Activated CD4-positive, alpha-beta T cell treated with anti-CD3 and anti-CD28 coated beads, Interleukin-2, amount 50 U/mL, for 24 hours (primary cell): ENCODE data around the gene SCYGR4.
"Not testable (repeated sequence)": the region's sequence is repeated elsewhere in the genome, so short reads cannot be mapped to it uniquely, and the experiment has no call there.

Experiments used
- DNase-seq, 2 donors: peaks; one replicate each; pipeline ENCODE4 v3.0.0-alpha.2; 2020; ENCODE audit warnings: low read depth in 1 of 2, low spot score in 1 of 2

The SCYGR4 gene, protein sequence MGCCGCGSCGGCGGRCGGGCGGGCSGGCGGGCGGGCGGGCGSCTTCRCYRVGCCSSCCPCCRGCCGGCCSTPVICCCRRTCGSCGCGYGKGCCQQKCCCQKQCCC

GRCh38 chr2:227617316-227618230 lies at the start of gene SCYGR4:
SCYGR4 (plus strand) TSS chr2:227617498; CDS start chr2:227617498, 0 bp downstream.
- no peak for DNase-seq

- DNase-seq: no peak
Observed at GRCh38 chr2:227568852-227569169, 48.5 kb upstream of the SCYGR4 start.

- DNase-seq: no peak
Observed at GRCh38 chr2:227570615-227571014, 46.7 kb upstream of the SCYGR4 start.

GRCh38 chr2:227576110-227576509 lies 41.2 kb upstream of the SCYGR4 start:
- DNase-seq: no peak

- no peak for DNase-seq
Observed at GRCh38 chr2:227576812-227577211, 40.5 kb upstream of the SCYGR4 start.

DNA sequence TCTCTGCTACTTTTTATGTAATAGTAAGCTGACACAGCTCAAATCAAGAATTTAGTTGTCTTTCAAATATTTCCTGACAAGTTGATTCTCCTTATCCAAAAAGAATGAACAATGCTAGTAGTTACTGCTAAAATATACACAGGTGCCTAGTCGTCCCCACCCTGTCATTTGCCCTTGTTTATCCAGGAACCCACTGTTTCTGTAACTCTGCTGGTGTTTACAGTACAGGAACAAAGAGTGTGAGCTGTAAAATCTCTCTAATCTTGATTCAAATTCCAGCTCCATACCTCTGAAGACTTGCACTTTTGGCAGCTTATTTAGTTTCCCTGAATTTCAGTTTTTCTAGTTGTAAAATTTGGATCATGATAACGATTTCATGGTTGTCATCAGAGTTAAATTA lies 39.7 kb upstream of the SCYGR4 start:
- no peak for DNase-seq

- no peak for DNase-seq
Observed at GRCh38 chr2:227578642-227579041, 38.7 kb upstream of the SCYGR4 start.

DNA sequence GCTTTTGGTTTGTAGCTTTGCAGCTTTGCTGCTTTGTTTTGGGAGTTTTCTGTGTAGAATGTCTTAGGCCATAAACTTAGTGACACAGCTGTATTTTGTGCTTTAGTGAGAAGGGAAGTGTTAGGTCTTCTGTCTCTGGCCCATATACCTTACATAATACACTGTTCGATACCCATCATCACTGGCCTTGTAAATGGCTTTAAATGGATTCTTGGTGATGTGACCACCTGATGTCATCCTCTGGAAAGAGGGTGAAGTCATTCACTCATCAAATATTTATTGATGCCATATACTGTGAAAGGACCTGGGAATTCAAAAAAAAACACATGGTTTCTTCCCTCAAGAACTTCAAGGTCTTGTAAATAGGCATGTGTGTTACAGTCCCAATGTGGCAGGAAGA lies 37.5 kb upstream of the SCYGR4 start:
- no peak for DNase-seq

GRCh38 chr2:227582369-227582768 lies 34.9 kb upstream of the SCYGR4 start:
- no peak for DNase-seq

- no peak for DNase-seq
Observed at GRCh38 chr2:227592694-227593387, 24.5 kb upstream of the SCYGR4 start.

- DNase-seq: no peak
Observed at GRCh38 chr2:227595797-227596196, 21.5 kb upstream of the SCYGR4 start.

GRCh38 chr2:227597036-227597435 lies 20.3 kb upstream of the SCYGR4 start:
- DNase-seq: no peak

DNA sequence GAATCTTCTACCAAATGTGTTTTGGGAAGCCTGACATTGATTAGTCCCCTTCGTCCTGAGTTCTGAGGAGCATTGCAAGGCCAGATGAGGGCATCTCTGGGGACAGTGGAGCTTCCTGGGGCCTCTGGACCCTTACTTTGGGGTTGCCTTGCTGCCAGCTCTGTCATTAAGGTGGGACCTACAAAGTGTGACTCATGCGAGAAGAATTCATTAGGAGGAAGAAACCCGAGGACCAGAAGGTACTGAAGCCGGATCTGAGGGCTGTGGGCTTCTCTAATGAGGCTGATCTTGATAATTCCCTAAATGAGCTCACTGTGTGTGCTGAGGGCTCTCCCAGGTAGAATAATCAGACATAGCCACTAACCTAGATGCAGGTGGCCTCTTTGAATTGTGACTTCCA lies 19.3 kb upstream of the SCYGR4 start:
- no peak for DNase-seq

GRCh38 chr2:227598835-227599503 lies 18.3 kb upstream of the SCYGR4 start, which contains the start of gene SCYGR2:
SCYGR2 (plus strand) TSS chr2:227598893; CDS start chr2:227598893, 0 bp downstream.
- not testable (repeated sequence) for DNase-seq

- no peak for DNase-seq
Observed at GRCh38 chr2:227602358-227602757, 14.9 kb upstream of the SCYGR4 start.

DNA sequence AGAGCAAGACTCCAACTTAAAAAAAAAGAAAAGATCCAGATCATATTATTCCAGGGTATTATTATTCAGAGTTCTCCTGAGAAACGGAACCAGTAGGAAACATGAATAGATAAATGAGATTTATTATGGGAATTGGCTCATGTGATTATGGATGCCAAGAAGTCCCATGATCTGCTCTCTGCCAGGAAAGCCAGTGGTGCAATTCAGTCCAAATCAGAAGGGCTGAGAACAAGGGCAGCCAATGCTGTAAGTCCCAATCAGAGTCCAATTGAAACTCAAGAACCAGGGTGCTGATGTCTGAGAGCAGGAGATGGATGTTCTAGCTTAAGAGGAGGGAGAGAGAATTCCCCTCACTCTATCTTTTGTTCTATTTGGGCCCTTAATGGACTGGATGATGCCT lies 10.8 kb upstream of the SCYGR4 start:
- DNase-seq: no peak

DNA sequence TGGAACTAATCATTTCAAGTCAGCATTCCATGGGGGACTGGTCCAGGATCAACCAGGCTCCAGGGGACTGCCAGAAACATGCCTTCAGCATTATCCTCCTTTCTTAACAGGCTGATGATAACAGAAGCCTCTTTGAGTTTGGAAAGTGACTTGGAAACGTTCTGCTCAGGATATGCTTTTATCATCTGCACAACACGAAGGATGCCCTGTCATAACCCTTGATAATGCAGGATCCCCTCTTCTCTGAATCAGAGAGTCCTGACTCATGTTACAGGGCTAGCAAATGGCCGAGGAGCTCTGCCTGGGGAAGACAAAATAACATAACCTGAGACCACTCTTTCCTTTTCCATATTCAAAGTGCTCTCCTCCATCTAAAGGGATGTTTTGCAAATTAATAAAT lies 9.4 kb upstream of the SCYGR4 start:
- DNase-seq: no peak

- DNase-seq: no peak
Observed at GRCh38 chr2:227608561-227609338, 8.5 kb upstream of the SCYGR4 start.

DNA sequence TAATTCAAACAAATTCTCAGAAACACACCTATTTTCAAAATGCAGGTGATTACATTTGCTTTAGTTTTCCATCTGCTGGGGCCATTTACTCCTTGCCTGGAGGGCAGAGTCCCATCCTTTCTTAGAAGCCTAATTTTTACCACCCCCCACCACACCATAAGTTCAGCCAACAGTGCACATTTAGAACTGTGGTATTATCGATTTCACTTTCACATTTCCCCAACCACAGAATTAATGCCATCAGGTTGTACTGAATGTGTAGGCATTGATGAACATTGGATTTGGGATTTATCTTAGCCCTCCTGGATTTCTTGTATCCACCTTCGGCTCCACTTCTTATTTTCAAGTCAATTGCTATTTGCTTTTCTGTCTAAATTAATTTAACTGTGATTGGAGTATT lies 7.2 kb upstream of the SCYGR4 start:
- DNase-seq: no peak

GRCh38 chr2:227612546-227613271 lies 4.6 kb upstream of the SCYGR4 start:
- no peak for DNase-seq
